Suppressor macrophage treated with lipopolysaccharide for 1 hour (primary cell): ENCODE data around the gene FAXDC2.
"Not testable (repeated sequence)": the region's sequence is repeated elsewhere in the genome, so short reads cannot be mapped to it uniquely, and the experiment has no call there.

Source experiments
- DNase-seq, 3 donors: peaks; one replicate each; pipeline ENCODE4 v3.0.0-alpha.2; 2020 to 2022

FAXDC2 gene

GRCh38 chr5:154829589-154830218 is 20.7 kb downstream of the FAXDC2 start:
- no peak for DNase-seq

- DNase-seq: no peak
Measured at GRCh38 chr5:154829181-154829588, 21.2 kb downstream of the FAXDC2 start.

- no peak for DNase-seq
Measured at GRCh38 chr5:154824070-154824469, 26.3 kb downstream of the FAXDC2 start.

- no peak for DNase-seq
Measured at GRCh38 chr5:154823605-154824004, 26.8 kb downstream of the FAXDC2 start.

- not testable (repeated sequence) for DNase-seq
Measured at GRCh38 chr5:154822896-154823295, 27.5 kb downstream of the FAXDC2 start.

GRCh38 chr5:154820383-154820782 is 30.0 kb downstream of the FAXDC2 start:
- no peak for DNase-seq

GRCh38 chr5:154819546-154819945 is 30.9 kb downstream of the FAXDC2 start:
- DNase-seq: no peak

- no peak for DNase-seq
Measured at GRCh38 chr5:154818471-154819116, 31.8 kb downstream of the FAXDC2 start.

GRCh38 chr5:154817815-154818214 is 32.6 kb downstream of the FAXDC2 start:
- DNase-seq: no peak

GRCh38 chr5:154816891-154817492 is 33.4 kb downstream of the FAXDC2 start:
- DNase-seq: no peak

- no peak for DNase-seq
Measured at GRCh38 chr5:154815684-154816247, 34.6 kb downstream of the FAXDC2 start.

GRCh38 chr5:154815025-154815424 is 35.4 kb downstream of the FAXDC2 start:
- DNase-seq: no peak

- no peak for DNase-seq
Measured at GRCh38 chr5:154813736-154814135, 36.7 kb downstream of the FAXDC2 start.

GRCh38 chr5:154813158-154813557 is 37.2 kb downstream of the FAXDC2 start:
- DNase-seq: no peak

GRCh38 chr5:154811653-154812465 is 38.5 kb downstream of the FAXDC2 start:
- DNase-seq: peak; percentile 70 to 76 (median 76)

- no peak for DNase-seq
Measured at GRCh38 chr5:154811239-154811638, 39.2 kb downstream of the FAXDC2 start.

- DNase-seq: no peak
Measured at GRCh38 chr5:154806176-154806575, 44.2 kb downstream of the FAXDC2 start.

- no peak for DNase-seq
Measured at GRCh38 chr5:154802050-154802449, 48.4 kb downstream of the FAXDC2 start.

GRCh38 chr5:154801083-154801482 is 49.3 kb downstream of the FAXDC2 start:
- DNase-seq: no peak

- no peak for DNase-seq
Measured at GRCh38 chr5:154800582-154800981, 49.8 kb downstream of the FAXDC2 start.

GRCh38 chr5:154797762-154798161 is 52.6 kb downstream of the FAXDC2 start:
- no peak for DNase-seq

- no peak for DNase-seq
Measured at GRCh38 chr5:154795235-154795596, 55.2 kb downstream of the FAXDC2 start.
